Measurements from ENCODE around the gene SMYD2.

GRCh38 chr1:214341932-214342331 is 61.0 kb downstream of the SMYD2 start:
- no peak for TF ChIP-seq POLR2A (IDR thresholded peaks at IDR 0.05)
- TF ChIP-seq CTCF (IDR thresholded peaks at IDR 0.05), result no peak
